ENCODE data around the gene FOLR2.
A peak's percentile ranks its signal among the peaks of the same experiment; 100 is the strongest.

The FOLR2 gene

GRCh38 chr11:72222907-72223614, 6.5 kb downstream of the FOLR2 start:
- peaks cover 28% of the 10 kb centered on the region for H3K4me1 Mint-ChIP-seq (ENCODE audit: low read depth)

DNA sequence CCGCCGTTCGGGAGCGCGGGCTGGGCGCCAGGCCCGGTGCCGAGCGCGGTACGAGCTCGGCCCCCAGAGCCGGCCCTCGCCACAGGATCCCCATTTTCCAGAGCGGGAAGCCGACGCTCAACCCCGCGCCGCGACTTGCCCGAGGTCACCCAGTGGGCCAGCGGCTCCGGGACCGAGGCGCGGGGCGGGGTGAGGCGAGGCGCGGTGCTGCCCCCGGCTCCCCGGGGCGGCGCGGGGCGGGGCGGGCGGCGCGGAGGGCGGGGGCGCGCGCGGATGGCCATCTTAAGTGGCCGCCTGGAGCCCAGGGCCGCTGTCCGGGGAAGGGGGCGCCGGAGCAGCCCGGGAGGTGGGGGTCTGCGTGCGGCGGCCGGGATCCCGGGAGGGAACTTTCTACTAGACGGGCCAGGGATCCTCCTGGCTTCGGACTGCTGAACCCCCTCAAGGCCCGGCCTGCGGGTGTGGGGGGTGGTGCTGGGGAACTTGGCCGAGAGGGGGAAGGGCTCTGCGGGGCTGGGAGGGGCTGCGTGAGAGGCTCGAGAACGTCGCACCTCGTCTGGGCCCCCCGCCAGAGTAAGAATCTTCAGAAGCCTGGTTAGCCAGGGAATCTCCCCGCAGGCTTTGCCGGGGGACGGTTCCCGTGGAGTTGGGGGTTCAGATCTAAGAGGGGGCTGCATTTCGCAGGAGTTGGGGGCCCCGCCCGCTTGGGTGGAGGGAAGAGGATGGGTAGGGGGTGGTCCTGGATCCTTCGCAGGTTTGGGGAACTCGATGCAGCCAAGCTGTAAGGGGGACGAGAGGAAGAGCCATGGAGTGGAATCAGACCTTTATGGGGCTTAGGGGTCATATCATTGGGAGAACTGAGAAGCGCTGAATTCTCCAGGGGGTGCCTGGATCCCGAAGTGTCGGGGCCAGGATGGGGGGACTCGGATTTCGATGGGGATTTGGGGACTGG, 7.3 kb downstream of the FOLR2 start:
- H3K9me3 Mint-ChIP-seq = no peaks in the 10 kb centered on the region
- no peaks in the 10 kb centered on the region for H3K36me3 Mint-ChIP-seq (ENCODE audit: low read depth)
- peak overlapping the region; percentile 95 for H3K27ac Mint-ChIP-seq
- peaks cover 24% of the 10 kb centered on the region for H3K4me1 Mint-ChIP-seq (ENCODE audit: low read depth)
- H3K27me3 Mint-ChIP-seq (ENCODE audit: low read depth) = peaks cover 2% of the 10 kb centered on the region
- peak overlapping the region; percentile 96 for H3K4me3 Mint-ChIP-seq

More at GRCh38 chr11:72222907-72223614, 6.5 kb downstream of the FOLR2 start:
- H3K27ac Mint-ChIP-seq = peak overlapping the region; percentile 91
- H3K27me3 Mint-ChIP-seq (ENCODE audit: low read depth) = peaks cover 7% of the 10 kb centered on the region
- H3K4me3 Mint-ChIP-seq = peak overlapping the region; percentile 87
- no peaks in the 10 kb centered on the region for H3K9me3 Mint-ChIP-seq
- H3K36me3 Mint-ChIP-seq (ENCODE audit: low read depth) = no peaks in the 10 kb centered on the region

GRCh38 chr11:72224564-72225410, 8.2 kb downstream of the FOLR2 start, which contains the start of gene INPPL1:
Gene INPPL1, plus strand, starts transcription at chr11:72224767. Its CDS starts 218 bp downstream, at chr11:72224985.
- Mint-ChIP-seq H3K36me3 (ENCODE audit: low read depth) (peaks cover 6% of the 10 kb centered on the region), H3K4me3 (peak within 1 kb of the TSS; percentile 96), H3K27me3 (ENCODE audit: low read depth) (no peaks in the 10 kb centered on the region), H3K27ac (peak within 1 kb of the TSS; percentile 95), H3K9me3 (no peaks in the 10 kb centered on the region), H3K4me1 (ENCODE audit: low read depth) (peaks cover 24% of the 10 kb centered on the region)

DNA sequence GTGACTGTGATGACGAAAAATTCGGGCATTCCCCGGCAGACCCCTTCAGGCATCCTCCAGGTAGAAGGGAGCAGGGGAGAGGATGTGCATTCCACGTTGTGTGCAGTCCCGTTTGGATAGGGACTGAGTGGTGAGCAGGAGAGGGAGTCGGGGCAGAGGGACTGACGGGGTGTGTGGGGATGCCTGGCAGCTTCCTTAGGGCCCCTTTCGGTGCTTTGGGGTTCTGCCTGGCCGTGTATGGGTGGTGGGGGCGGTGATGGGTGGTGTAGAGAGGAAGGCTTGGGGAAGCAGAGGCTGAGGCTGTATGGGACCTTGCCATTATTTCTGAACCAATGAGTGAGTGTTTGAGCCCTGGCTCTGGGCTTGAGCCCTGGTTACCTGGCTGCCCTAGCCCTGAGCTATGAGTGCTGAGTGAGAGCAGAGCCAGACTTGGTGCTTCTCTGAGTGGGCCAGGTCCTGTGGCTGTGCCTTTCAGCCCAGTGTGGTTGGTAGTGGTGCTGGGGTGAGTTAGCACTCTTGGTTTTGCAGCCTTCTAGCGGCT, 8.9 kb downstream of the FOLR2 start:
- Mint-ChIP-seq H3K27me3 (ENCODE audit: low read depth) (no peaks in the 10 kb centered on the region), H3K9me3 (no peaks in the 10 kb centered on the region), H3K27ac (peak overlapping the region; percentile 88), H3K4me1 (ENCODE audit: low read depth) (peaks cover 24% of the 10 kb centered on the region), H3K36me3 (ENCODE audit: low read depth) (peaks cover 6% of the 10 kb centered on the region), H3K4me3 (peak overlapping the region; percentile 88)

- peaks cover 14% of the 10 kb centered on the region for H3K36me3 Mint-ChIP-seq (ENCODE audit: low read depth)
- H3K4me3 Mint-ChIP-seq = no peak overlapping the region
- H3K9me3 Mint-ChIP-seq = no peaks in the 10 kb centered on the region
- no peak overlapping the region for H3K27ac Mint-ChIP-seq
- no peaks in the 10 kb centered on the region for H3K27me3 Mint-ChIP-seq (ENCODE audit: low read depth)
- H3K4me1 Mint-ChIP-seq (ENCODE audit: low read depth) = peaks cover 24% of the 10 kb centered on the region
Observed at GRCh38 chr11:72226701-72227100, 10.1 kb downstream of the FOLR2 start.

- H3K27me3 Mint-ChIP-seq (ENCODE audit: low read depth) = no peaks in the 10 kb centered on the region
- H3K9me3 Mint-ChIP-seq = no peaks in the 10 kb centered on the region
- H3K27ac Mint-ChIP-seq = no peak overlapping the region
- peaks cover 19% of the 10 kb centered on the region for H3K4me1 Mint-ChIP-seq (ENCODE audit: low read depth)
- peaks cover 16% of the 10 kb centered on the region for H3K36me3 Mint-ChIP-seq (ENCODE audit: low read depth)
- no peak overlapping the region for H3K4me3 Mint-ChIP-seq
Observed at GRCh38 chr11:72227316-72228228, 11.0 kb downstream of the FOLR2 start.

DNA sequence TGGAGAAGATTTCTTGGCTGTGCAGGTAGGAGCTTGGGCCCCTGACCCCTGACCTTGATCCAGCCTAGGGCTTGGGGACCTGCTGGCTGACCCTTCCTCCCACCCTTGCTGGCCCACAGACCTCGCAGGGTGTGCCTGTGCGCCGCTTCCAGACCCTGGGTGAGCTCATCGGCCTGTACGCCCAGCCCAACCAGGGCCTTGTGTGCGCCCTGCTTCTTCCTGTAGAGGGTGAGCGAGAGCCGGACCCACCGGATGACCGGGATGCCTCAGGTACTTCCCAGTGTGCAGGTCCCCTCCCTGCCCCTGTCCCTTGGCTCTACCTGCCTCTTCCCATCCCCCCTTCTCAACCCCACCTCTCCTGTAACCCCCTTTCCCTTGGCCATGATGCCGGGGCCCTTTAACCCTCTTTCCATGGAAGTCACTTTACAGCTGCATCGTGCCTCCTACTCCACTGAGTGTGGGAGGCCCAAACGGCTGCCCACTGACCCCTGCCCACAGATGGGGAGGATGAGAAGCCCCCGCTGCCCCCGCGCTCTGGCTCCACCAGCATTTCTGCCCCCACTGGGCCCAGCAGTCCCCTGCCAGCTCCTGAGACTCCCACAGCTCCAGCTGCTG, 11.7 kb downstream of the FOLR2 start:
- Mint-ChIP-seq H3K27ac (no peak overlapping the region), H3K4me3 (no peak overlapping the region), H3K4me1 (ENCODE audit: low read depth) (peaks cover 16% of the 10 kb centered on the region), H3K9me3 (no peaks in the 10 kb centered on the region), H3K36me3 (ENCODE audit: low read depth) (peaks cover 16% of the 10 kb centered on the region), H3K27me3 (ENCODE audit: low read depth) (no peaks in the 10 kb centered on the region)

- Mint-ChIP-seq H3K9me3 (no peaks in the 10 kb centered on the region), H3K27ac (no peak overlapping the region), H3K4me1 (ENCODE audit: low read depth) (peaks cover 16% of the 10 kb centered on the region), H3K36me3 (ENCODE audit: low read depth) (peaks cover 18% of the 10 kb centered on the region), H3K27me3 (ENCODE audit: low read depth) (no peaks in the 10 kb centered on the region), H3K4me3 (no peak overlapping the region)
Observed at GRCh38 chr11:72228844-72229231, 12.2 kb downstream of the FOLR2 start.

GRCh38 chr11:72229336-72229924, 12.8 kb downstream of the FOLR2 start:
- Mint-ChIP-seq H3K9me3 (no peaks in the 10 kb centered on the region), H3K36me3 (ENCODE audit: low read depth) (peaks cover 23% of the 10 kb centered on the region), H3K4me1 (ENCODE audit: low read depth) (peaks cover 16% of the 10 kb centered on the region), H3K27me3 (ENCODE audit: low read depth) (no peaks in the 10 kb centered on the region), H3K4me3 (no peak overlapping the region), H3K27ac (no peak overlapping the region)

DNA sequence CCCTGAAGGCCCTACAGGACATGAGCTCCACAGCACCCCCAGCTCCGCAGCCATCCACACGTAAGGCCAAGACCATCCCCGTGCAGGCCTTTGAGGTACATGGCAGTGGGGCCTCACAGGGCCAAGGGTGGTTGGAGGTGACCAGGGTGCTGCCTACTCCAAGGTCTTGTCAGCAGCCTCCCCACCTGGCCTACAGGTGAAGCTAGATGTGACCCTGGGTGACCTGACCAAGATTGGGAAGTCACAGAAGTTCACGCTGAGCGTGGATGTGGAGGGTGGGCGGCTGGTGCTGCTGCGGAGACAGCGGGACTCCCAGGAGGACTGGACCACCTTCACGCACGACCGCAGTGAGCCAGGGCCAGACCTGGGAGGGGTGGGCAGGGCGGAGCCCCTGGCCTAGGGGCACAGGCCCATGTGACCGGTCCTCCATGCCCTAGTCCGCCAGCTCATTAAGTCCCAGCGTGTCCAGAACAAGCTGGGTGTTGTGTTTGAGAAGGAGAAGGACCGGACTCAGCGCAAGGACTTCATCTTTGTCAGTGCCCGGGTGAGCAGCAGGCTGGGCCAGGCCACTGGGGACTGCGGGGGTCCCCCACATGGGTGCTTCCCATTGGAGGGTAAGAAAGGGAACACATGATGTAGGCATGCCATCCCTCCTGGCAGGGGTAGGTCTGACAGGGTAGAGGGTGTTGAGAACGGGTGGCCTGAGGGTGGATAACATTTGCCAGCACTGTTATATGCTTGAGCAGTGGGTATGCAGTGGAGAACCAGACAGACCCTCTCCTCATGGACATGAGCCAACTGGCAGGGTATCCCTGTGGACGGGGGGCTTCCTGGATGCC, 13.6 kb downstream of the FOLR2 start:
- Mint-ChIP-seq H3K4me1 (ENCODE audit: low read depth) (peaks cover 15% of the 10 kb centered on the region), H3K9me3 (no peaks in the 10 kb centered on the region), H3K27ac (no peak overlapping the region), H3K27me3 (ENCODE audit: low read depth) (no peaks in the 10 kb centered on the region), H3K4me3 (no peak overlapping the region), H3K36me3 (ENCODE audit: low read depth) (peaks cover 28% of the 10 kb centered on the region)

GRCh38 chr11:72230764-72231365, 14.3 kb downstream of the FOLR2 start:
- H3K27me3 Mint-ChIP-seq (ENCODE audit: low read depth) = no peaks in the 10 kb centered on the region

More at GRCh38 chr11:72230764-72231365, 14.3 kb downstream of the FOLR2 start:
- Mint-ChIP-seq H3K27ac (no peak overlapping the region), H3K9me3 (no peaks in the 10 kb centered on the region), H3K36me3 (ENCODE audit: low read depth) (peaks cover 28% of the 10 kb centered on the region), H3K4me1 (ENCODE audit: low read depth) (peaks cover 8% of the 10 kb centered on the region), H3K4me3 (no peak overlapping the region)
